Loucy (cell line): Measurements from ENCODE around the gene RAB11FIP3.

ENCODE experiments used
- H2AFZ ChIP-seq: fragments of 200-600 bp; sonication (generic); 2 replicates; pipeline ENCODE4 v1.6.0; 2016; ENCODE audit warnings: antibody characterized with exemption, mild to moderate bottlenecking, low read length, moderate library complexity
- H3F3A ChIP-seq: fragments of 200-600 bp; 2 replicates; pipeline ENCODE4 v1.6.0; 2016; ENCODE audit warnings: antibody characterized with exemption, low read depth, mild to moderate bottlenecking
- H3K27me3 ChIP-seq: fragments of 200-600 bp; sonication (generic); 2 replicates; pipeline ENCODE4 v1.6.1; 2014; ENCODE audit warnings: low read length, mild to moderate bottlenecking; ENCODE audit not compliant: insufficient read depth, poor library complexity, severe bottlenecking
- H3K36me3 ChIP-seq: fragments of 200-600 bp; sonication (generic); 2 replicates; pipeline ENCODE4 v1.6.1; 2016; ENCODE audit warnings: low read length; ENCODE audit not compliant: insufficient read depth
- H3K4me1 ChIP-seq: fragments of 200-600 bp; sonication (generic); 2 replicates; pipeline ENCODE4 v1.5.1; 2014; ENCODE audit warnings: low read length, mild to moderate bottlenecking; ENCODE audit not compliant: insufficient read depth, poor library complexity, severe bottlenecking
- H3K4me2 ChIP-seq: fragments of 200-600 bp; sonication (generic); 2 replicates; pipeline ENCODE4 v1.6.0; 2014; ENCODE audit warnings: antibody characterized with exemption, low read length, low read depth, mild to moderate bottlenecking; ENCODE audit not compliant: poor library complexity, severe bottlenecking
- H3K4me3 ChIP-seq: fragments of 200-600 bp; sonication (generic); 2 replicates; pipeline ENCODE4 v1.5.1; 2014; ENCODE audit warnings: low read length, mild to moderate bottlenecking, mixed read lengths; ENCODE audit not compliant: poor library complexity, severe bottlenecking
- H3K79me2 ChIP-seq: fragments of 200-600 bp; sonication (generic); 2 replicates; pipeline ENCODE4 v1.6.1; 2014; ENCODE audit warnings: low read length; ENCODE audit not compliant: insufficient read depth
- H3K9ac ChIP-seq: fragments of 200-600 bp; sonication (generic); 2 replicates; pipeline ENCODE4 v1.6.0; 2014; ENCODE audit warnings: mild to moderate bottlenecking, low read depth, low read length, moderate library complexity; ENCODE audit not compliant: poor library complexity, severe bottlenecking
- H3K9me2 ChIP-seq: fragments of 200-600 bp; sonication (generic); replicated peaks from 2 replicates; pipeline ENCODE4 v1.6.1; 2016; ENCODE audit warnings: low read depth, low read length, mixed read lengths
- H3K9me3 ChIP-seq: fragments of 200-600 bp; sonication (generic); 2 replicates; pipeline ENCODE4 v1.6.1; 2014; ENCODE audit warnings: mild to moderate bottlenecking, antibody characterized with exemption, low read length, low read depth; ENCODE audit not compliant: insufficient read depth
- H4K20me1 ChIP-seq: fragments of 200-600 bp; sonication (generic); 2 replicates; pipeline ENCODE4 v1.6.0; 2014; ENCODE audit warnings: antibody characterized with exemption, low read length, mild to moderate bottlenecking; ENCODE audit not compliant: insufficient read depth, poor library complexity, severe bottlenecking
- CTCF ChIP-seq: fragments of 200-600 bp; sonication (generic); conservative IDR thresholded peaks from 2 replicates; pipeline ENCODE4 v1.5.1; 2014; ENCODE audit warnings: mild to moderate bottlenecking, antibody characterized with exemption, low read length
- EZH2phosphoT487 ChIP-seq: fragments of 200-600 bp; IDR thresholded peaks from 2 replicates; pipeline ENCODE4 v1.6.1; 2018; ENCODE audit warnings: antibody characterized with exemption, mild to moderate bottlenecking, moderate library complexity, borderline replicate concordance

Gene RAB11FIP3

GRCh38 chr16:450385-450784 lies 24.9 kb downstream of the RAB11FIP3 start:
- Histone ChIP-seq H4K20me1 (no peaks in the 10 kb centered on the region), H3K36me3 (no peaks in the 10 kb centered on the region), H3K4me2 (no peak overlapping the region), H2AFZ (no peak overlapping the region), H3K4me3 (no peak overlapping the region), H3K4me1 (no peaks in the 10 kb centered on the region), H3K9me3 (no peaks in the 10 kb centered on the region), H3K9ac (no peak overlapping the region), H3K9me2 (no peaks in the 10 kb centered on the region), H3K27me3 (no peaks in the 10 kb centered on the region), H3K79me2 (no peaks in the 10 kb centered on the region), H3F3A (no peaks in the 10 kb centered on the region)
- TF ChIP-seq CTCF (no peak), EZH2phosphoT487 (no peak)

GRCh38 chr16:450785-451512 lies 25.5 kb downstream of the RAB11FIP3 start:
- Histone ChIP-seq H3K9me3 (no peaks in the 10 kb centered on the region), H3F3A (no peaks in the 10 kb centered on the region), H3K79me2 (no peaks in the 10 kb centered on the region), H3K4me3 (no peak overlapping the region), H3K36me3 (no peaks in the 10 kb centered on the region), H4K20me1 (no peaks in the 10 kb centered on the region), H3K9ac (no peak overlapping the region), H3K9me2 (no peaks in the 10 kb centered on the region), H2AFZ (no peak overlapping the region), H3K27me3 (no peaks in the 10 kb centered on the region), H3K4me2 (no peak overlapping the region), H3K4me1 (no peaks in the 10 kb centered on the region)
- TF ChIP-seq EZH2phosphoT487 (no peak), CTCF (no peak)

- Histone ChIP-seq H3K9me3 (no peaks in the 10 kb centered on the region), H3K27me3 (no peaks in the 10 kb centered on the region), H3F3A (no peaks in the 10 kb centered on the region), H3K4me2 (no peak overlapping the region), H3K36me3 (no peaks in the 10 kb centered on the region), H2AFZ (no peak overlapping the region), H3K9me2 (no peaks in the 10 kb centered on the region), H3K4me3 (no peak overlapping the region), H4K20me1 (no peaks in the 10 kb centered on the region), H3K4me1 (no peaks in the 10 kb centered on the region), H3K79me2 (no peaks in the 10 kb centered on the region), H3K9ac (peak overlapping the region; percentile 17)
- TF ChIP-seq CTCF (no peak), EZH2phosphoT487 (no peak)
Observed at GRCh38 chr16:454397-454940, 29.0 kb downstream of the RAB11FIP3 start.
